HCT116 (cell line): ENCODE data around the gene CTDNEP1.

Experiments used
- EZH2 ChIP-seq: fragments of 200-600 bp; sonication (generic); IDR thresholded peaks from 2 replicates; pipeline ENCODE4 v1.6.1; 2017; ENCODE audit warnings: antibody characterized with exemption, mixed run types
- JUND ChIP-seq: IDR thresholded peaks from 2 replicates; pipeline ENCODE4 v1.6.1; 2012
- POLR2A ChIP-seq: IDR thresholded peaks from 2 replicates; pipeline ENCODE4 v1.7.0; 2011; ENCODE audit warnings: borderline replicate concordance; ENCODE audit not compliant: insufficient read depth, insufficient read length; ENCODE audit errors: extremely low read depth
- POLR2AphosphoS5 ChIP-seq: IDR thresholded peaks from 2 replicates; pipeline ENCODE4 v1.6.1; 2011; ENCODE audit warnings: mild to moderate bottlenecking, low read depth, low read length, moderate library complexity
- SIN3A ChIP-seq: IDR thresholded peaks from 2 replicates; pipeline ENCODE4 v1.6.1; 2012; ENCODE audit warnings: low read depth
- SRF ChIP-seq: IDR thresholded peaks from 2 replicates; pipeline ENCODE4 v1.6.1; 2012; ENCODE audit warnings: low read depth
- TCF7L2 ChIP-seq: IDR thresholded peaks from 2 replicates; pipeline ENCODE4 v1.7.0; 2011; ENCODE audit warnings: borderline replicate concordance, inconsistent platforms; ENCODE audit not compliant: insufficient read depth, insufficient read length; ENCODE audit errors: extremely low read depth
- TF ChIP-seq, protein P1 (sequence below), 3 experiments: fragments of 200-600 bp in 1 of 3; sonication (generic) in 1 of 3; IDR thresholded peaks in 2 of 3; conservative IDR thresholded peaks in 1 of 3; 2 replicates each; pipeline ENCODE4 v1.5.1; 2012 to 2017; ENCODE audit warnings: low read depth in 2 of 3, low read length in 2 of 3, antibody characterized with exemption in 1 of 3, borderline replicate concordance in 1 of 3, control low read depth in 1 of 3, mild to moderate bottlenecking in 1 of 3, mixed read lengths in 1 of 3, mixed run types in 1 of 3, moderate library complexity in 1 of 3; ENCODE audit not compliant: insufficient read depth in 1 of 3

DNA sequence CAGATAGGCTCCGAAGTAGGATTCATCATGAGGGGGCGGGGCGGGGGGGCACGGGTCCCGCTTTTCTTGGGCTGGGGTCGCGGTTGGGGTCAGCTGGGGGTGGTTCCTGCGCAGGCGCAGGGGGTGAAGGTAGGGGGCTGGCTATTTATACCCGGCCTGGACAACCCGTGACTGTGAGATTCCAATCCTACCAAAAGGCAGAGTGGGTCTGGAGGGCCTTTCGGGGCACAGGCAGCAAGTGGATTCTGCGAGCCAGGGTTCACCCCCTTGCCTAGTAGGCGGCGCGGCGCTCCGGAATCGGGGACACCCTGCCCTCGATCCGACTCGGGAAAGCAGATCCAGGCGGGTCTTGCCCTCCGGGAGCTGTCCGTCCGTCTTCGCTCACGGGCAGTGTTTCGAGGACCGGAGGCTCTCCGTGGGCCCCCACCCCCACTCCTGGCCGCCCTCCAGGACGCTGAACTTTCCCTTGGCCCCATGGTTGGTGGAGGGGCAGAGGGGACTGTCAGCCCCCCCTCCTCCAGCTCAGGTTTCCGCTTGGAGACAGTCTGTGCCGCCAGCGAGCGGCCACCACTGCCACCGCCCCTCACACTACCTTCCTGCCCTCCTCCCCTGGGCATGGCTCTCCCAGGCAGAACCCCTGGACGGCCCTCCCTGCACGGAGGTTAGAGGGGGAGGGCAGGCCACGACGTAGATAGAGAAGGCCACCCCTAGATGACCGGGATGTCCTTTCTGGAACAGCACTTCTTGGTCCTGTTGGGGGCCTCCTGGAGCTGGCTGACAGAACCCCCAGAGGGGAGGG, 30.6 kb upstream of the CTDNEP1 start:
- TF ChIP-seq POLR2A (no peak), SIN3A (no peak), POLR2AphosphoS5 (no peak), TCF7L2 (no peak), SRF (no peak), JUND (no peak), EZH2 (no peak)
- TF ChIP-seq, protein P1, sequence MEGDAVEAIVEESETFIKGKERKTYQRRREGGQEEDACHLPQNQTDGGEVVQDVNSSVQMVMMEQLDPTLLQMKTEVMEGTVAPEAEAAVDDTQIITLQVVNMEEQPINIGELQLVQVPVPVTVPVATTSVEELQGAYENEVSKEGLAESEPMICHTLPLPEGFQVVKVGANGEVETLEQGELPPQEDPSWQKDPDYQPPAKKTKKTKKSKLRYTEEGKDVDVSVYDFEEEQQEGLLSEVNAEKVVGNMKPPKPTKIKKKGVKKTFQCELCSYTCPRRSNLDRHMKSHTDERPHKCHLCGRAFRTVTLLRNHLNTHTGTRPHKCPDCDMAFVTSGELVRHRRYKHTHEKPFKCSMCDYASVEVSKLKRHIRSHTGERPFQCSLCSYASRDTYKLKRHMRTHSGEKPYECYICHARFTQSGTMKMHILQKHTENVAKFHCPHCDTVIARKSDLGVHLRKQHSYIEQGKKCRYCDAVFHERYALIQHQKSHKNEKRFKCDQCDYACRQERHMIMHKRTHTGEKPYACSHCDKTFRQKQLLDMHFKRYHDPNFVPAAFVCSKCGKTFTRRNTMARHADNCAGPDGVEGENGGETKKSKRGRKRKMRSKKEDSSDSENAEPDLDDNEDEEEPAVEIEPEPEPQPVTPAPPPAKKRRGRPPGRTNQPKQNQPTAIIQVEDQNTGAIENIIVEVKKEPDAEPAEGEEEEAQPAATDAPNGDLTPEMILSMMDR (IDR thresholded peaks at IDR 0.05 in 2 of 3, conservative IDR thresholded peaks at IDR 0.05 in 1 of 3; ENCODE audit: borderline replicate concordance in 1 of 3, insufficient read depth in 1 of 3, low read depth in 2 of 3, low read length in 2 of 3): no peak
